Ovary (tissue), 9 donors: Measurements from ENCODE around the gene CCDC178. TPM values are rescaled to one million over a fixed set of nuclear protein-coding genes. Genes with fewer than 3 reads are reported as not detected.

Source experiments
- DNase-seq, 5 donors: peaks; one replicate each; pipeline ENCODE4 v3.0.0-alpha.2; 2019 to 2020
- H3K27ac ChIP-seq, 2 donors: fragments of 200-600 bp; one replicate each; pipeline versions ENCODE4 v1.5.1 to v1.8.0; 2019 to 2022
- H3K27me3 ChIP-seq: fragments of 200-600 bp; one replicate; pipeline ENCODE4 v1.8.0; 2022
- H3K36me3 ChIP-seq: fragments of 200-600 bp; sonication (generic); one replicate; pipeline ENCODE4 v1.5.1; 2019
- H3K4me1 ChIP-seq: one replicate; pipeline ENCODE4 v1.8.1; 2013; ENCODE audit warnings: mild to moderate bottlenecking, moderate library complexity; ENCODE audit not compliant: insufficient read depth
- H3K4me3 ChIP-seq: fragments of 200-600 bp; sonication (generic); one replicate; pipeline ENCODE4 v1.5.1; 2017
- H3K9me3 ChIP-seq, 2 donors: fragments of 200-600 bp in 1 of 2; sonication (generic) in 1 of 2; one replicate each; pipeline versions ENCODE4 v1.5.1 to v1.8.1; 2013 to 2019; ENCODE audit warnings: mild to moderate bottlenecking in 1 of 2, moderate library complexity in 1 of 2
- CTCF ChIP-seq, 3 donors: fragments of 450-650 bp in 2 of 3; fragments of 200-600 bp in 1 of 3; IDR thresholded peaks; one replicate each; pipeline versions ENCODE4 v1.5.1 to v1.8.0; 2016 to 2022; ENCODE audit warnings: antibody characterized with exemption in 3 of 3, mild to moderate bottlenecking in 1 of 3
- EP300 ChIP-seq: sonication (generic); formaldehyde crosslinking; IDR thresholded peaks from one replicate; pipeline ENCODE4 v1.6.1; 2017; ENCODE audit warnings: antibody characterized with exemption
- POLR2A ChIP-seq: fragments of 450-650 bp; IDR thresholded peaks from one replicate; pipeline ENCODE4 v1.6.1; 2017; ENCODE audit warnings: antibody characterized with exemption, mild to moderate bottlenecking, moderate library complexity
- WGBS, 3 donors: extraction: QIAGEN DNeasy Blood & Tissue Kit in 1 of 3; methylation state at CpG; one replicate each; pipeline versions ENCODE4 v1.1.5 to v1.1.7; 2013 to 2017; 5-methylcytosine and 5-hydroxymethylcytosine counted together
- intact Hi-C, 4 donors: fragments of 100-400 bp; cut with DNase I; formaldehyde crosslinking; loops; one replicate each; pipeline versions ENCODE4 v1.11.0 to v1.15.1; 2022 to 2023
- polyA plus RNA-seq, 2 donors: library from polyadenylated mRNA; stranded (reverse); fragments of 200-250 nt in 1 of 2; fragments of 350-450 nt in 1 of 2; fragmentation: Illumina TruSeq in 1 of 2; extraction: RNeasy Lipid Tissue Mini Kit (QIAGEN cat#74804) in 1 of 2; gene quantifications; one replicate each; pipeline ENCODE4 v1.2.3, GENCODE V29; 2013 to 2014
- total RNA-seq, 7 donors: library from RNA; depleted of rRNA in 2 of 7; stranded (reverse); fragments of >200 nt in 2 of 7; fragmentation: NEBNext Ultra II Directional in 3 of 7; extraction: Animal tissue kit (Norgen Biotek cat#: 25700) in 3 of 7; gene quantifications; one replicate each; pipeline versions ENCODE4 v1.1.0 to v1.2.4, GENCODE V29; 2016 to 2023
- donor health status: DM: no; HTN: no; CAD: no; lungs with moderate emphysema.
- donor health status: DM: no; HTN: no; CAD: no.
- donor health status: Bipolar disorder and iron deficiency.
- donor health status: DM: yes; HTN: yes; CAD: no.
- donor health status: DM: no; HTN: no; CAD: no.
- donor health status: DM: yes; HTN: yes; CAD: no.

The CCDC178 gene
- total and polyA plus RNA-seq, 9 donors = 2.4 to 11.8 (median 5.1) TPM

GRCh38 chr18:33114749-33115148 lies 325.8 kb downstream of the CCDC178 start:
- Histone ChIP-seq H3K36me3 (no peaks in the 10 kb centered on the region), H3K4me3 (no peak overlapping the region), H3K9me3 (no peaks in the 10 kb centered on the region), H3K27me3 (no peaks in the 10 kb centered on the region), H3K27ac (no peak overlapping the region), H3K4me1 (no peaks in the 10 kb centered on the region)
- intact Hi-C loops = no loop called here
- WGBS, 3 donors = 91 to 93% (median 92%) methylated on average over 1 of the region's 1 CpG
- DNase-seq = no peak
- TF ChIP-seq CTCF (IDR thresholded peaks at IDR 0.05) (no peak), EP300 (no peak), POLR2A (no peak)

GRCh38 chr18:33113416-33113815 lies 327.1 kb downstream of the CCDC178 start:
- 41 to 61% (median 46%) methylated on average over 1 of the region's 1 CpG for WGBS, 3 donors
- Histone ChIP-seq H3K27me3 (no peaks in the 10 kb centered on the region), H3K9me3 (no peaks in the 10 kb centered on the region), H3K27ac (no peak overlapping the region), H3K4me1 (no peaks in the 10 kb centered on the region), H3K4me3 (no peak overlapping the region), H3K36me3 (no peaks in the 10 kb centered on the region)
- TF ChIP-seq EP300 (no peak), POLR2A (no peak), CTCF (IDR thresholded peaks at IDR 0.05) (no peak)
- intact Hi-C loops = no loop called here
- DNase-seq = no peak

GRCh38 chr18:33107511-33107910 lies 333.0 kb downstream of the CCDC178 start:
- Histone ChIP-seq H3K9me3 (no peaks in the 10 kb centered on the region), H3K36me3 (no peaks in the 10 kb centered on the region), H3K27me3 (no peaks in the 10 kb centered on the region), H3K27ac (no peak overlapping the region), H3K4me3 (no peak overlapping the region), H3K4me1 (no peaks in the 10 kb centered on the region)
- intact Hi-C loops = no loop called here
- TF ChIP-seq EP300 (no peak), CTCF (IDR thresholded peaks at IDR 0.05) (no peak), POLR2A (no peak)
- no peak for DNase-seq

GRCh38 chr18:33101316-33101715 lies 339.2 kb downstream of the CCDC178 start:
- no peak overlapping the region for H3K4me3 ChIP-seq
- WGBS, 3 donors = 88 to 90% (median 90%) methylated on average over 3 of the region's 3 CpGs
- H3K4me1 ChIP-seq = no peaks in the 10 kb centered on the region
- no peaks in the 10 kb centered on the region for H3K9me3 ChIP-seq
- no peak overlapping the region for H3K27ac ChIP-seq
- intact Hi-C loops = no loop called here
- no peak for DNase-seq
- no peaks in the 10 kb centered on the region for H3K27me3 ChIP-seq
- H3K36me3 ChIP-seq = no peaks in the 10 kb centered on the region
- TF ChIP-seq POLR2A = no peak

GRCh38 chr18:33099626-33100025 lies 340.9 kb downstream of the CCDC178 start:
- Histone ChIP-seq H3K4me3 (no peak overlapping the region), H3K4me1 (no peaks in the 10 kb centered on the region), H3K36me3 (no peaks in the 10 kb centered on the region), H3K9me3 (no peaks in the 10 kb centered on the region), H3K27ac (no peak overlapping the region), H3K27me3 (no peaks in the 10 kb centered on the region)
- 74 to 80% (median 77%) methylated on average over 3 of the region's 3 CpGs for WGBS, 3 donors
- TF ChIP-seq CTCF (IDR thresholded peaks at IDR 0.05) (no peak), POLR2A (no peak), EP300 (no peak)
- intact Hi-C loops = no loop called here
- DNase-seq = no peak
